Naive thymus-derived CD8-positive, alpha-beta T cell (primary cell): Measurements from ENCODE around the gene FRRS1L. TPM values are rescaled to one million over a fixed set of nuclear protein-coding genes. Genes with fewer than 3 reads are reported as not detected.

Experiments
- ATAC-seq, 2 donors: fragments of 150-1000 bp; cut with Tn5 transposase in 1 of 2; sonication (Bioruptor Pico), chemical (Tn5 transposase) in 1 of 2; 1 replicate in 1 of 2; 2 replicates in 1 of 2; pipeline ENCODE4 v1.10.0; 2021; ENCODE audit warnings: mild to moderate bottlenecking in 2 of 2, moderate library complexity in 2 of 2
- POLR2A ChIA-PET: fragments of 350-600 bp; sonication (Branson Sonifier 250); formaldehyde crosslinking; loops from one replicate; lab custom pipeline; 2021; ENCODE audit warnings: antibody characterized with exemption; lab: Charles Lee
- DNase-seq, 10 donors: peaks; one replicate each; pipeline versions ENCODE4 v3.0.0 to v3.0.0-alpha.2; 2020 to 2022
- H3K27ac Mint-ChIP-seq, 10 donors: one replicate each; pipeline ENCODE4 v1.8.0; 2020 to 2022; ENCODE audit warnings: mild to moderate bottlenecking in 10 of 10, mixed read lengths in 10 of 10, moderate library complexity in 4 of 10, inconsistent platforms in 1 of 10
- H3K27me3 Mint-ChIP-seq, 5 donors: one replicate each; pipeline ENCODE4 v1.8.0; 2021 to 2022; ENCODE audit warnings: mixed read lengths in 5 of 5
- H3K36me3 Mint-ChIP-seq, 3 donors: one replicate each; pipeline ENCODE4 v1.8.0; 2020 to 2022; ENCODE audit warnings: mixed read lengths in 3 of 3, mild to moderate bottlenecking in 2 of 3, inconsistent platforms in 1 of 3
- H3K4me1 Mint-ChIP-seq, 4 donors: one replicate each; pipeline ENCODE4 v1.8.0; 2021 to 2022; ENCODE audit warnings: mixed read lengths in 4 of 4
- H3K4me3 Mint-ChIP-seq, 10 donors: one replicate each; pipeline ENCODE4 v1.8.0; 2020 to 2022; ENCODE audit warnings: mild to moderate bottlenecking in 10 of 10, mixed read lengths in 10 of 10, moderate library complexity in 6 of 10, inconsistent platforms in 1 of 10
- H3K9me3 Mint-ChIP-seq, 9 donors: one replicate each; pipeline ENCODE4 v1.8.0; 2020 to 2022; ENCODE audit warnings: mixed read lengths in 9 of 9, mild to moderate bottlenecking in 3 of 9, inconsistent platforms in 1 of 9, moderate library complexity in 1 of 9
- polyA plus RNA-seq, 3 donors: library from polyadenylated mRNA; unstranded; fragments of 300-500 nt; fragmentation: Illumina TruSeq; gene quantifications; one replicate each; pipeline ENCODE4 v1.2.3, GENCODE V29; 2021
- total RNA-seq, 8 experiments: library from RNA in 2 of 8; stranded (reverse) in 2 of 8; gene quantifications; one replicate each; pipeline ENCODE4 v1.2.3 and lab custom pipeline; 2021 to 2026

The FRRS1L gene
- total and polyA plus RNA-seq, 5 experiments from 2014 or later, result not detected

DNA sequence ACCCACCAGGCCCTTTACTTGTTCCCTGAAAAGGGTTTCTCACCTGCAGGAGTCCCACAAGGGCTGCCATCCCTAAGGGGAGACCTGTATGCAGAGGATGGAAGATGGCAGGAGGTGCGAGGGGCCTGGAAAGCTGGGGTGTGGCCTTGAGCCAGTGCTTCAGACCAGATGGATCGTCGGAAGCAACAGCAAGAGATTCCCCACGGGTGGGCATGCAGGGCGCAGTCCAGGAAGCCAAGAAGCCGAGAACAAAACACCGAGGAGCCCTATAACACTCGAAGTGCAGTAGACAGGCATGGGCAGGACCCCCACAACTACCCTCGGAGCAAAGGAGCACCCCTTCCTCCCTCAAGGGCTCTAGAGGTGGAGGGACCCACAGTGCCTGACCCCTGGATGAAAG is 24.7 kb upstream of the FRRS1L start:
- POLR2A ChIA-PET, result no interaction called here
- peaks cover 0 to 5% (median 0%) of the 10 kb centered on the region in 4 donors for H3K4me1 Mint-ChIP-seq
- DNase-seq (no peak), ATAC-seq (no peak)
- no peaks in the 10 kb centered on the region for H3K27me3 Mint-ChIP-seq
- H3K9me3 Mint-ChIP-seq, result no peaks in the 10 kb centered on the region
- H3K27ac Mint-ChIP-seq, result peak overlapping the region in 1 of 10 donors; percentile 83
- H3K4me3 Mint-ChIP-seq, result no peak overlapping the region
- no peaks in the 10 kb centered on the region for H3K36me3 Mint-ChIP-seq

DNA sequence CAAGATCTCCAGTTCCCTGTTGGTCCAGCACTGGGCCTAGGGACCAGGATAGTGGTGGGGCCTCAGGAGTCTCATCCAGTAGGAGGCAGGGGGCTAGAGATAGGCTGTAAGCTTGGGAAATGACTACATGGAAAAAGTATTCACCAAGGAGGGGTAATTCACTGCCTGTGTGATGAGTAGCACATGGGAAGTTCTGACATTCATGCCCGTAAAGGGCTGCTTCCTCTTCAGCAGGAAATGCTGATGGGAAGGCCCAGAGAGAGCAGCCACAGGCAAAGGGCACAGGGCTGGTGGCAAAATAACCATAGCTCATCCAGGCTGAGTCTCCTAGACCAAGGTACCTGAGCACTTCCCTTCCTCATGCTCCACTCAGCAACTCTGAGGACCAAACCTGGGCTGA is 23.1 kb upstream of the FRRS1L start:
- DNase-seq (no peak), ATAC-seq (no peak)
- H3K4me3 Mint-ChIP-seq, result no peak overlapping the region
- H3K27ac Mint-ChIP-seq, result no peak overlapping the region
- H3K27me3 Mint-ChIP-seq, result no peaks in the 10 kb centered on the region
- H3K9me3 Mint-ChIP-seq, result no peaks in the 10 kb centered on the region
- peaks cover 0 to 5% (median 0%) of the 10 kb centered on the region in 4 donors for H3K4me1 Mint-ChIP-seq
- POLR2A ChIA-PET, result no interaction called here
- H3K36me3 Mint-ChIP-seq, result no peaks in the 10 kb centered on the region

DNA sequence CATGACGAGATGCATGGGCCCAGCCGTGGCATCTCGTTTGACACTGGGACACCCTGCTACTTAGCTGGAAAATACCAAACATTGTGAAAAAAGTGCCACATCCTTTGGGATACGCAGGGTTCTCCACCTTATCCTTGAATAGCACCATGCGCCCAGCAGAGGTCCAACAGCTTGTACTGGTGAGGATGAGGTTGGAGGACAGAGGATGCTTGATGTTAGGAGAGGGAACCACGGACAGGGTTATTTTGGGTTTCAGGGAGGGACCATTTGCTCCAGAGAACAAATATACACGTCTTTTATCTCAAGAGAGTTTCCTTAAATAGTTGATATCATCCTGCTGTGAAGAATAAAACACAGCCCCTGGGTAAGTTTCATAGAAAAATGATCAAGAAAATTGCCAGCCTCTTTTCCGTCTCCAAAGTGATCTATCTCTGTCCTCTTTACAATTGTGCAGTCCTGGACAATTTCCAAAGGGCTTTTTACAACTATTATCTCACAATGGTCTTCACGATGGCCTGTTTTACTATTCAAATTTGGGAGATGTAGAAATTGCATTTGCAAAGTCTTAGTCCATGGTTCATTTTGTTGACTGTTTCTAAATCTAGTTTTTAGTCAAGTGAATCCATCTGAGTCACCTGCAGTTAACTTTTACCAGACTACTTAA is 19.9 kb upstream of the FRRS1L start:
- no peak overlapping the region for H3K4me3 Mint-ChIP-seq
- POLR2A ChIA-PET, result no interaction called here
- H3K36me3 Mint-ChIP-seq, result no peaks in the 10 kb centered on the region
- H3K27ac Mint-ChIP-seq, result no peak overlapping the region
- H3K9me3 Mint-ChIP-seq, result no peaks in the 10 kb centered on the region
- DNase-seq (no peak), ATAC-seq (no peak)
- peaks cover 0 to 3% (median 0%) of the 10 kb centered on the region in 5 donors for H3K27me3 Mint-ChIP-seq
- H3K4me1 Mint-ChIP-seq, result peaks cover 0 to 4% (median 3%) of the 10 kb centered on the region in 4 donors

DNA sequence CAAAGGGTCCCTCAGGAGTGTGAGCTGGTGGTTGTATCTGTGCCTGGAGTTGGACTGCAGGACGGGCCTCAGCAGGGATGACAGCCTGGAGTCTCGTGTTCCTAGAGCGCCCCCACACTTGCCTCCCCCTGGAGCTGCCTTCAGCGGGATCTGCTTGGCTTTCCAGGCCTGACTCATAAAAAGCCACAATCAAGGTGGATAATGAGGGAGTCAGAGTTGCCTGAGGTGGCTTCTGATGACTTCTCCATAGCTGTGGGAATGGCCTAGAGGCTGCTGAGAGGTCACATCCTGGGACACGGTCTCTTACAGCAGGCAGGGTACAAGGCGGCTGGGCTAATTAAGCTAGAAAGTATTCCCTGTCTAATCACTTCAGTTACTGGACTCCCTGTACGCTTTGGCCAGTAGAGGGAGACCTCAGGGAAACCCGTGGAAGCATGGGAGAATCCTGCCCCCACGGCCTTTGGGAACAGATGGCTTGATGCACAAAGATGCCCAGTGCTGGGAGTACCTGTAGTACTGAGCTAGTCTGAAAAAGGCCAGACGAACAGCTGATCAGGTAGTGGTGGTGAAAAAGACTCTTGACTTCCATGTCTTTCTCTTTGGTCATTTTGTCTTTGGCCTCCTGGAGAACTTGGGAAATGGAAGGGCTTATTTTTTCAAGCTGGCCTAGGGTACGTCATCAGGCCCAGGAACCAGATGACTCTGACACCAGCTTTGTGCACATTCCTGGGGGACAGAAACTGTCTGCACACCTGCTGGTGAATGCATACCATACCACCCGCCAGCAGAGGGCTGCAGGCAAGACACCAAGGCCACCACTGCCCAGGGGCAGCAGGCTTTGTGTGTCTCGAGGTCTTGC is 16.1 kb upstream of the FRRS1L start:
- Mint-ChIP-seq H3K9me3 (no peaks in the 10 kb centered on the region), H3K36me3 (no peaks in the 10 kb centered on the region), H3K4me3 (no peak overlapping the region), H3K27me3 (peaks cover 0 to 5% (median 3%) of the 10 kb centered on the region in 5 donors), H3K27ac (peak overlapping the region in 1 of 10 donors; percentile 50), H3K4me1 (peaks cover 9 to 22% (median 14%) of the 10 kb centered on the region in 4 donors)
- POLR2A ChIA-PET, result no interaction called here
- no peak for ATAC-seq
- no peak for DNase-seq

DNA sequence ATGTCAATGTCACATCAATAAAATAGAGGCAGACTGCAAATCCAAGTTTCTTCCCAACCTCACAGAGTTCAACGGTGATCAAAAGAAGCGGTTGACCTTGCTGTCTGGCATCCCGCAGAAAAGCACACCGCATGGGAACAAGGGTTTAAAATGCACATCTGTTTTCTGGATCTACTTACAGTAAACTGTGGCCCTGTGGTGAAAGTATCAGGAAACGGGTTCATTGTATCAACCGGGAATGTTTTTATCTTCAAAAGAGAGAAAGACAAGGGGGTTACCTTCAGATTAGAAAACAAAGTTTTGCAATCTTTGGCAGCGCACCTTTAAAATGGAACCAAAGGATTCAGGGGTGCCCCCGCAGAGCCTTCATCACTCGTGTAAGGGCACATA is 15.5 kb upstream of the FRRS1L start:
- no peak for ATAC-seq
- Mint-ChIP-seq H3K9me3 (no peaks in the 10 kb centered on the region), H3K4me3 (no peak overlapping the region), H3K4me1 (peaks cover 9 to 22% (median 14%) of the 10 kb centered on the region in 4 donors), H3K36me3 (no peaks in the 10 kb centered on the region), H3K27ac (peak overlapping the region in 1 of 10 donors; percentile 16), H3K27me3 (peaks cover 0 to 5% (median 3%) of the 10 kb centered on the region in 5 donors)
- POLR2A ChIA-PET, result no interaction called here
- DNase-seq, result no peak

DNA sequence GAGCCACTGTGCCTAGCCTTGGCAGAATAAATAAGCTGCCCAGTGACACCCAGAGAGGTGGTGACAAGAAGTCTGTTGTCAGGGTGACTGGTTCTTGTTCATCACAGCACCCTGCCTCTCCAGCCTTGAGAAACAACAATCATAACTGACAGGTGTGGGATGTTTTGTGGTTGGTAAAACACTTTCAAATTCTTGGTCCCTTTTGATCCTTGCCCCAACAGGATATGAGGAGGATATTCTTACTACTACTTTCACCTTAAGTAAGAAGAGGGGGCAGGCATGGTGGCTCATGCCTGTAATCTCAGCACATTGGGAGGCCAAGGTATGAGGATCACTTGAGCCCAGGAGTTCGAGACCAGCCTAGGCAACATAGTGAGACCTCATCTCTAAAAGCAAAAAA is 14.2 kb upstream of the FRRS1L start:
- peak; percentile 91 for ATAC-seq
- Mint-ChIP-seq H3K36me3 (no peaks in the 10 kb centered on the region), H3K4me3 (peak overlapping the region in 2 of 10 donors; percentile 2 to 14), H3K4me1 (peaks cover 9 to 22% (median 14%) of the 10 kb centered on the region in 4 donors), H3K27me3 (peaks cover 0 to 5% (median 3%) of the 10 kb centered on the region in 5 donors), H3K27ac (peak overlapping the region in 6 of 10 donors; percentile 53 to 90 (median 75)), H3K9me3 (no peaks in the 10 kb centered on the region)
- DNase-seq, result peak in 5 of 10 donors; percentile 20 to 62 (median 45)
- POLR2A ChIA-PET, result no interaction called here

DNA sequence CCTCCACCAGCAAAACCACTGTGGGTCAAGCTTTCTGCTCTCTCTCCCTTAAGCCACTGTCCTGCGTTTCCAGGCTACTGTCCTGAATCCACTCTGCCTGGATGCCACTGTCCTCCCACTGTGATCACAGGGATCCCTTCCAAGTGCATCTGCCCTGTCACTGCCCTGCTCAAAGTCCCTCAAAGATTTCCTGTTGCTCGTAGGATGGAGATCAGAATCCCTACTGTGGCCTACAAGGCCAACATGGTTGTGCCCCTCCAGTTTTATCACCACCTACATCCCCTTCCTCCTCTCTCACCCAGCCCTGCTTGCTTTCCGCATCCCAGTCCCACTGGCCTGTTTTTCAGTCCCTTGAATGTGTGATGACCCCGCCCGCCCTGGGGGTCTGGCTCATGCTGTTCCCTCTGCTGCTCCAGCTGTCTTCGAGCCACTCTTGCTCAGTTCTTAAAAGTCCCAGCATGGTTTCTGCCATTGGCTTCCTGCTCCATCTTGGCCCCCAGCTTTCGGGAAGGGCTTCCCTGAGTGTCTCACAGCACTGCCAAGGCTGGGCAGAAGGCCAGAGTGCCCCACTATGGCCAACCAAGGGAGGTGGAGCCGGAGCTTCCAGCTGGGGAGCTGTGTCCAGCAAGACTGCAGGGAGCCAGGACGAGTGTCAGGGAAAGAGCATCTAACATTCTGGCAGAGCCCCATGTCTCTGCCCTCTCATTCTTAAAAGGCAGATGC is 12.9 kb upstream of the FRRS1L start:
- DNase-seq, result no peak
- H3K9me3 Mint-ChIP-seq, result no peaks in the 10 kb centered on the region
- no peak overlapping the region for H3K4me3 Mint-ChIP-seq
- POLR2A ChIA-PET, result no interaction called here
- H3K27me3 Mint-ChIP-seq, result peaks cover 0 to 5% (median 3%) of the 10 kb centered on the region in 5 donors
- peak overlapping the region in 5 of 10 donors; percentile 48 to 86 (median 63) for H3K27ac Mint-ChIP-seq
- peaks cover 9 to 22% (median 14%) of the 10 kb centered on the region in 4 donors for H3K4me1 Mint-ChIP-seq
- no peaks in the 10 kb centered on the region for H3K36me3 Mint-ChIP-seq
- no peak for ATAC-seq

DNA sequence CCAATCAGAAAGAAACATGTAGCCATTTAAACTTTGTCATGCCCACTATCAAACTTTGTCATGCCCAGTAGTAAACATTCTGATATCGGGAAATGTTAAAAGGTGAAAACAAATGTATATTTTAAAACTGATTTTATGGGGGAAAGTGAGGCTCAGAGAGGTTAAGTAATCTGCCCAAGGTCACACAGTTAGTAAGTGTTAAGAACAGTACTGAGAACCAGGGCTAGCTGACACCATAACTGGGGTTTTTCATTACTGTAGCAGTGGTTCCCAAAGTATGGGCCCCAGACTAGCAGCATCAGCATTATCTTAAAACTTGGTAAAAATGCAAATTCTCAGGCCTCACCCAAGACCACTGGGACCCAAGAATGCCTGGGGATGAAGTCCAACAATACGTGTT is 9.9 kb upstream of the FRRS1L start:
- Mint-ChIP-seq H3K9me3 (no peaks in the 10 kb centered on the region), H3K4me1 (peaks cover 9 to 17% (median 11%) of the 10 kb centered on the region in 4 donors), H3K27me3 (peaks cover 0 to 8% (median 4%) of the 10 kb centered on the region in 5 donors), H3K27ac (no peak overlapping the region), H3K4me3 (no peak overlapping the region), H3K36me3 (no peaks in the 10 kb centered on the region)
- POLR2A ChIA-PET, result no interaction called here
- ATAC-seq (no peak), DNase-seq (no peak)

DNA sequence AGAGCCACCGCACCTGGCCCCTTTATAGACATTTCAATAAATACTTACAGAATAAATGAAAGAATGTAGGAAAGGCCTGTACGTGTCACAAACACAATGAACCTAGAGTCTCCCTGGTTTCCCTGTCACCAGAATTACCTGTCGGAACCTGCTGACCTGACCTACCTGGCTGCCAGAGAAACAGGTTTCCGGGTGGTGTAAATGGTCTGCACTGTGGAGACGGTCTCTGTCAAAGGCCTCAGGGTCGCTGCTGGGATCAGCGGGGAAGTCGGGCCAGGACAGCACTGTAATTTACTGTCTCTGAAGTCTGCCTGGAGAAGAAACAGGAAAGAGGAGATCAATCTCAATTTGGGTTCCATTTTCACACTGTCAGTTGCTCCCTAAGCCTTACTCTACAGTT is 9.3 kb upstream of the FRRS1L start:
- DNase-seq (no peak), ATAC-seq (no peak)
- Mint-ChIP-seq H3K27me3 (peaks cover under 1 to 11% (median 5%) of the 10 kb centered on the region in 5 donors), H3K4me1 (peaks cover 6 to 13% (median 7%) of the 10 kb centered on the region in 4 donors), H3K27ac (no peak overlapping the region), H3K36me3 (no peaks in the 10 kb centered on the region), H3K4me3 (no peak overlapping the region), H3K9me3 (no peaks in the 10 kb centered on the region)
- POLR2A ChIA-PET, result no interaction called here

DNA sequence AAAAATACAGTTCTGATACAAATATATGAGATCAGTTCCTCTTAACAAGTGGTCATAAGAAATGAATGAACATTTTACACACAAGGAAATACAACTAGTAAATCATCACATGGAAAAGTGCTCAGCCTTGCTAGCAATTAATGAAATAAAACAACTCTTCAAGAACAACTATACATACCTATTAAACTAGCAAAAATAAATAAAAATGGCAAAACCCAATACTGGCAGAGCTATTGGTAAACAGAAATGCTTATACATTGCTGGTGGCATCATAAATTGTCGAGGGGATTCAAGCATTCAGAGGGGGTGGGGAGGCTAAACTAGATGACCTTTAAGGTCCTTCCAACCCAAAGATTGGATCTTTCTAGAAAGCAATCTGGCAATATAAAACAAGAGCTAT is 5.9 kb upstream of the FRRS1L start:
- Mint-ChIP-seq H3K9me3 (no peaks in the 10 kb centered on the region), H3K27ac (no peak overlapping the region), H3K4me1 (no peaks in the 10 kb centered on the region), H3K27me3 (peaks cover 15 to 41% (median 22%) of the 10 kb centered on the region in 5 donors), H3K36me3 (no peaks in the 10 kb centered on the region), H3K4me3 (no peak overlapping the region)
- POLR2A ChIA-PET, result no interaction called here
- no peak for DNase-seq
- ATAC-seq, result no peak

DNA sequence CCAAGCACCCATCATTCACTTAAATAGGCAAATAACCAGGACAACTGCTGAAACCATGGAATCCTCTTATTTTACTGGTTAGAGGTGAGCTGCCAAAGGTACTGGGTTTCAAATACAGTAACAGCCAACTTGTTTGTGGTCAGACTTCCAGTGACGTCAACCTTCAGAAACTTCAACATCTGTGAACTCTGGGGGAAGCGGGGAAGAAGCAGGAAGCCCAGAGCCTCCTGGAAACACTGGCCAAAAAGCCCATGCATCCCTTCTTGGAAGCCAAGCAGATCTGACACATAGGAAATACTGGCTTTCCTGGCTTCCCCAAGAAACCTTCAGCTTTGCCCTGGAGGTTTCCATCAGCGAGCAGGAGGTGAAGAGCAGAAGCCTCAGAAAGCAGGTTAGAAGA is 4.9 kb upstream of the FRRS1L start:
- H3K27ac Mint-ChIP-seq, result no peak overlapping the region
- H3K27me3 Mint-ChIP-seq, result peaks cover 19 to 51% (median 30%) of the 10 kb centered on the region in 5 donors

DNA sequence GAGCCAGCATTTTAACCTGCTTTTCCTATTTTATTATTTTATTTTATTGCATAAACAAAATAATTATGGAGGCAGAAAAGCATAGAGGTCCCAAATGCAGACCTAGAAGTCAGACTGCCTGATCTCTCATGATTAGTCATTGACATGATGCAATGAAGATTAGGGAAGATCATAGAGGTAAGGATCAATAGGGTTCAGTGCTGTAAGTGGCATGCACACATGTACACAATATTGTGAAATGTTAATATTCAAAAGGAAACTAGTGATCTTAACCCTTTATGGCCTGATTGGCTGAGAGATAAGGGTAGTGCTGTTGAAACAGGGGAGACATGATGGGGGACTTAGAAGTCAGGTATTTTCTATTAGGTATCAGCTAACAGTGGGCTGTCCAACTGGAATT is 1.1 kb upstream of the FRRS1L start:
- POLR2A ChIA-PET, result interaction anchor here (0.6 kb wide), 1 partner anchor 48 kb away, joined by 3 read pairs; no protein-coding TSS in a partner anchor

More for the DNA sequence above, 4.9 kb upstream of the FRRS1L start:
- no peak overlapping the region for H3K4me3 Mint-ChIP-seq
- H3K4me1 Mint-ChIP-seq, result peaks cover 2 to 6% (median 4%) of the 10 kb centered on the region in 4 donors
- POLR2A ChIA-PET, result no interaction called here
- H3K9me3 Mint-ChIP-seq, result no peaks in the 10 kb centered on the region
- peaks cover 0 to 2% (median 0%) of the 10 kb centered on the region in 3 donors for H3K36me3 Mint-ChIP-seq
- ATAC-seq (no peak), DNase-seq (no peak)

More for the DNA sequence above, 1.1 kb upstream of the FRRS1L start:
- H3K9me3 Mint-ChIP-seq, result peaks cover 0 to 12% (median 7%) of the 10 kb centered on the region in 9 donors
- H3K27me3 Mint-ChIP-seq, result peaks cover 42 to 86% (median 52%) of the 10 kb centered on the region in 5 donors
- no peak overlapping the region for H3K27ac Mint-ChIP-seq
- no peak overlapping the region for H3K4me3 Mint-ChIP-seq
- no peak for ATAC-seq
- H3K36me3 Mint-ChIP-seq, result peaks cover 2 to 16% (median 4%) of the 10 kb centered on the region in 3 donors
- H3K4me1 Mint-ChIP-seq, result peaks cover 2 to 7% (median 5%) of the 10 kb centered on the region in 4 donors
- no peak for DNase-seq
